Hippocampal formation (tissue), 2 donors: ENCODE data around the gene FARP1.
A peak's percentile ranks its signal among the peaks of the same experiment; 100 is the strongest.

ENCODE experiments used
- DNase-seq, 2 donors: peaks; one replicate each; lab custom pipeline; 2025; lab: John Stamatoyannopoulos, UW

The FARP1 gene

DNA sequence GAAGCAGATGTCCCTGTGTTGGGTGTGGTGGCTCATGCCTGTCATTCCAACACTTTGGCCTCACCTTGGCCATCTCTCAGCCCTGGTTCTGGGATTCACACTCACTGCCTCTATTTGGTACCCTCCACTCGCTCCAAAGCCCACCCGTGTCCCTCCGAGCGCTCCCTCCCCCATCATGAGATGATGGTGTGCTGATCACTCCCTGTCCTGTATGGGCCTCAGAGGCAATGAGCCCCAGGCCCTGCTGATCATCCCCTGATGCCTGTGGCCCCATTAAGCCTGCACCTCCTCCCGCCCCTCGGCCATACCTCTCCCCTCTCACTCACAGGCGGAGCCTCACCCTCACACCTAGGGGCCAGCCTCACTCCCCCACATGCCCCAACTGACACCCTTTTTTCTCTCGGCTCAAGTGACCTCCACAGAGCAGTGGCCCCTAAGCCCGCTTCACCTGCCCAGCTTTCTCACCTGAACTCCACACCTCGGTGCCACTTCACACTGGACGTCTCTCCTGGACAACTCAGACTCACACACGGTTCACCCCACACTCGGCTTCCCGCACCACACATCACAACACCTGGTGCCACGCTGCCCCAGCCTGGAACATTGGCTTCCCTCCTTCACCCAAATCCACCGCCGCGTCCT is 319.5 kb downstream of the FARP1 start:
- no peak for DNase-seq

- DNase-seq, result no peak
These were observed 320.1 kb downstream of the FARP1 start for GRCh38 chr13:98462946-98463345.

DNA sequence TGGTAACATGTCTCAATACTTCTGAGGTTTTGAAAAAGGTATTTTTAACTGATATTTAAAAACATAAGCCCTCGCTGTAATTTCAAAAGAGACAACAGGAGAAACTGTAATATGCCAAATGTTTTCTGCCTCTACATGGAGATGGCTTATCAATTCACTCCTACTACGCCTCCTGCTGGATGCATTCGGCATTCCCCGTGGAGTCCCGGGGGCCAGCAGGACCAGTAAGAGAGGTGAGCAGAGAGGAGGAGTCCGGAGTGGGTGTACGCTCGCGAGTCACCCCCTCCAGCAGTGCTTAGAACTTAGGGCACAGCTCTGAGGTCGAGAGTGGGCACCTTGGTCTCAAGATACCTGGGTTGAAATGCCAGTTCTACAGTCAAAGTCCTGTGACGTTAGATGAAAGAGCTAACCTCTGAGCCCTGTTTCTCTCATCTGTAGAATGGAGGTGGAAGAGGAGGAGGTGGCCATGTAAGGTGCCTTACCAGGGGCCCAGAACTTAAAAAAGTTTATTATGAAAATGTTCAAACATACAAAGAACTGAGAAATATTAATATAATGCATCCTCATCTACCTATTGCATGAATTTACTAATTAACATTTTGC is 323.8 kb downstream of the FARP1 start:
- DNase-seq, result no peak

DNA sequence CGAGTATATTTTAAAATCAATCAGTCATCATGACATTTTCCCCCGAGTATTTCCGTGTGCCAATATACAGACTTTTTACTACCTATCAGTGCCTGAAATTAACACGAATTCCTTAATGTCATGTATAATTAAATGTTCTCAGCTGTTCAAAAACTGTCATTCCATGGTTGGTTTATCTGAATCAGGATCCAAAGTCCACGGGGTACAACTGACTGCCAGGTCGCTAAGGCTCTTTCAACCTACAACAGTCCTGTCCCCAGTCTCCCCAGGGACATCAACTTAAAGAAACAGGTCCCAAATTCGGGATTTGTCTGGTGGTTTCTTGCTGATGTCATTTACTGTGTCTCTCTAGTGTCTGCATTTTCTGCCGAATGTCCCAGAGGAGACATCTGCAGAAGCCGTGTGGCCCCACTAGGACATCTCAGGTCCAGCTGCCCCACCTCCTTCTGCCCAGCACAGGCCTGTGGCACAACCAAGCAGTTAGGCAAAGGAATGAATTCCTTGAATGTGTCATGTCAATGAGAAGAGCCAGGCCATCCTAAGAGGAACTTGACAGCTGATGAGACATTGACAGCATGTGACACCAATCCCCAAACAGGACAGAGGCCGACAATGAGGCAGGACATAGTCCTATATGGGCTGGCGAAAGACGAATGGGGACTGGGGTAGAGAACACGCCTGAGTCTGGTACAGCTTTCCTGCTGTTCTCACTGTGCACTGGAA is 324.5 kb downstream of the FARP1 start:
- DNase-seq, result no peak

GRCh38 chr13:98468361-98468760 is 325.5 kb downstream of the FARP1 start:
- no peak for DNase-seq

DNA sequence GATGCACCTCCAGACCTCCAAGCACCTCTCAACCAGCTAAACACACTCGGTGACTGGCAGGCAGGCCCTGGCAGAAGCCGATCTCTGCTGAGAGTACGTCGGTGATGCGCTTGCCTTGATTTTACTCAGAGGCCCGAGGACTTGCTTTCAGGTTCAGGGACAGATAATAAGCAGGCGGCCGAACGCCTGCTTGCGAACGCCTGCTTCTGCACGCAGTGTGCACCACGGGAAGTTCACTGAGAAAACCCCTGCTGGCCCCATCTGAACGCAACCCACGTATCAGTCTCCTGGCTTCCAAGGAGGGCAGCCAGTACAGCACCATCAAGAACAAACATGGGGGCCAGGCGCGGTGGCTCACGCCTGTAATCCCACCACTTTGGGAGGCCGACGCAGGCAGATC is 326.0 kb downstream of the FARP1 start:
- DNase-seq, result no peak

DNA sequence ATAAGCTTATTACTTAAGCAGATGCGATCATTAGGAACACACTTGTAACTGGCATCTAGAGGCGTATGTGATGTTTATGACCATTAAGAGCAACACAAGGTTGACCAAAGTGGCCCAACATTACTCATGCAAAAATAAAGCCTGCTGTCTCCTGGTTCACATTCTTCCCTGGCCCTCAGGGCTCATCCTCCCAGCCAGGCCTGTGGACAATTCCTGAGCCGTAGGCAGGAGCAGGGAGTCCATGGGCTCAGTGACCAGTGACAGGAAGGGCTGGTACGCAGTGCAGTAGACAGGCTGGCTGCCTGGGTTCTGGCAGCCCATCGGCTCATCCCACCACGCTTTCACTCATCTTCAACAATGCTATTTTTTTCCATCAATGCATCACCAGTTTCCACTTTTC is 328.0 kb downstream of the FARP1 start:
- no peak for DNase-seq

GRCh38 chr13:98471934-98472333 is 329.0 kb downstream of the FARP1 start:
- no peak for DNase-seq

DNA sequence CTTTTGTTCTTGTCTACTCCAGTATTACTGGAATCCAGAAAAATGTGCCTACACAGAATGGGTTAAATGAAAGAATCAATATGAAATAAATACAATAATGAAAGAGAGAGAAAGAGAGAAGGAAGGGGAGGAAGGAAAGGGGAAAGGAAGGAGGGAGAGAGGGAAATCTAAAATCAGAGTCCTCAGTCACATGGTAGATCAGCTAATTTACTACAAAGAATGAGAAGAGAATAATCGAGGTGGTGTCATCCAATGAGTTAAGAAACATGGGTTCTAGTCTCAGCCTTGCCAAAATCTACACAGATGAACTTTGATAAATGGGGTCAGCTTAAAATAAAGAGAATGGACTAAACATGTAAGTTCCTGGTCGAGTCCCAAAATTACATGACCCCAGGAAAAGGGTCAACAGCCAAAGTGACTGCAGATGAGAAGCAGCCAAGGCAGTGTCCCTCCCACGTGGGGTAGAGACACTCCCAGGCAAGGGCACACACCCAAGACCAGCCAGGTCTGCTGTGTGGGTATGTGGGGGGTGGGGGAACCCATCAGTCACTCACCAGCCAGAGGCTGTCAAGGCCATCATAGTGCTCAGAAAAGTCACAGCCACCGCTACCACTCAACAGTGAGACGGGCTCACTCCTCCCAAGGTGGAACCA is 330.4 kb downstream of the FARP1 start:
- DNase-seq, result no peak

DNA sequence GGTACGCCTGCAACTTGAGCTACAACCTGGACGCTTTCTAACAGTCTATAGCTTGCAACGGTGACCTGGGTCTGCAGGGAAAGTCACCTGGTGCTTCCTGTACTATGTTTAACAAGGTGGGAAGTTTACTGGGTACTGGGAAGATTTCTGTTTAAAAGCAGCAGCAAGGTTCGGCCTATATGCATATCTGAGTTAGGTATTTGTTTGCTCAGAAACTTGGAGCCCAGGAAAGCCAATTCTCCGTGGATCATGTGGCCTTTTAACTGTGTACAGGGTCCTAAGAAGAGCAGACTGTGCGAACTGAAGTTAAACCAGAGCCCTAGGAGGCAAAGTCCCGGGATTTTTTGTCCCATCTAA is 330.9 kb downstream of the FARP1 start:
- no peak for DNase-seq

DNA sequence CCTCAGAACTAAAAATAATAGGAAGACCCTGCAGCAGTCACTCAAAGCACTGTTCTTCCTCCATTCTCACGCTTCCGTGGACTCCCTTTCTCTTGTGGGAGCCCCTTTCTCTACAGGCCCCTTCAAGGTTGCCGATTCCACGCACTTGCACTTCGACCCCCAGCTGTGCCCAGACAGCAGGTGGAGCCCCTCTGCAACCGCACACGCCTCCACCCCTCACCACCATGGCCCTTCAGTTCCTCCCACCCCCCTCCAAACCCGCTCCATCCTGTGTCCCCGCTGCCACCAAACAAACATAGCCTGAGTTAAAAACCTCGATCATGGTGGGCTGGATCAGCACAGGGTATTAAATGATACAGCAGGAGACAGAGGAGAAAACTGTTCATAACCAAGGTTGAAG is 331.4 kb downstream of the FARP1 start:
- DNase-seq, result no peak

- DNase-seq, result no peak
These were observed 331.9 kb downstream of the FARP1 start for GRCh38 chr13:98474761-98475160.

- no peak for DNase-seq
These were observed 332.6 kb downstream of the FARP1 start for GRCh38 chr13:98475522-98475921.

DNA sequence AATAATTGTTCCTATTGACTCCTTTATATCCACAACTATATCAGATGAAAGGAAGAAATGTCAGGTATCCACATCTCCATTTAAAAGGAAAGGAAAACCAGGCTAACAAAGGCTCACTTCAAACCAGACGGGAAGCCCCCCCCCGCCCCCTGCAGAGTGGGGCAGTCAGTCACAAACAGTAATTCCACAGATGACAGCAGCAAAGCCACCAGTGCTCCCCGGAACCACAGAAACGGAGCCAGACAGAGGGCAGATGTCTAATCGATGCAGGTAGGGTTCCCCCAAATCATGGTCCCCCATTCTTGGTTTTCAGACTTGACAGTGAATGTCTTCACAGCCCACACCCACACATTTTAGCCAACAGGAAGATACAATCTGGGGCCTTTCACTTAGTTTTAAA is 333.2 kb downstream of the FARP1 start:
- no peak for DNase-seq

GRCh38 chr13:98476538-98476966 is 333.7 kb downstream of the FARP1 start:
- DNase-seq, result no peak

GRCh38 chr13:98478189-98479129 is 335.6 kb downstream of the FARP1 start:
- DNase-seq, result no peak

DNA sequence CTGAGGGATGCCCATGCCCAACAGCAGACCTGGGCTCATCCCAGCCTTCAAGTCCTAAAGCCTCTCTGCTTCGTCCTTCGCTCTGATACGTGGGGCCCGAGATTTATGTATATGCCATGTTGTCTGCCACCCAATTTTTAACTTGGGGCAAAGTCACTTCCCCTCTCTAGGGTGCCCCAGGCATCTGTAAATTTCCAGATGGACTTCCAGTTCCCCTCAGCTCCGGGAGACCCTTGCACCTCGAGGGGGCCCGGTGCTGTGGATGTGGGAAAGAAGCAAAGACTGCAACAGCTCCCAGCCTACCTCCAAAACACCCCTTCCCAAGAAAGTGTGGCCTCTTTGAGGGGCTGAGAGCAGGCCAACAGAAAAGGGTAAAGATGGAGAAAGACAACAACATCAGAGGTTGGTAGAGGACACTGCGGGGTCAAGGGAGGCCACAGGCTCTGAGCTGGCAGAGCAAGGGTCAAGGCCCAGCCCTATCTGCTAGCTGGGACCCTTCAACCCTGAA is 336.7 kb downstream of the FARP1 start:
- DNase-seq, result no peak

DNA sequence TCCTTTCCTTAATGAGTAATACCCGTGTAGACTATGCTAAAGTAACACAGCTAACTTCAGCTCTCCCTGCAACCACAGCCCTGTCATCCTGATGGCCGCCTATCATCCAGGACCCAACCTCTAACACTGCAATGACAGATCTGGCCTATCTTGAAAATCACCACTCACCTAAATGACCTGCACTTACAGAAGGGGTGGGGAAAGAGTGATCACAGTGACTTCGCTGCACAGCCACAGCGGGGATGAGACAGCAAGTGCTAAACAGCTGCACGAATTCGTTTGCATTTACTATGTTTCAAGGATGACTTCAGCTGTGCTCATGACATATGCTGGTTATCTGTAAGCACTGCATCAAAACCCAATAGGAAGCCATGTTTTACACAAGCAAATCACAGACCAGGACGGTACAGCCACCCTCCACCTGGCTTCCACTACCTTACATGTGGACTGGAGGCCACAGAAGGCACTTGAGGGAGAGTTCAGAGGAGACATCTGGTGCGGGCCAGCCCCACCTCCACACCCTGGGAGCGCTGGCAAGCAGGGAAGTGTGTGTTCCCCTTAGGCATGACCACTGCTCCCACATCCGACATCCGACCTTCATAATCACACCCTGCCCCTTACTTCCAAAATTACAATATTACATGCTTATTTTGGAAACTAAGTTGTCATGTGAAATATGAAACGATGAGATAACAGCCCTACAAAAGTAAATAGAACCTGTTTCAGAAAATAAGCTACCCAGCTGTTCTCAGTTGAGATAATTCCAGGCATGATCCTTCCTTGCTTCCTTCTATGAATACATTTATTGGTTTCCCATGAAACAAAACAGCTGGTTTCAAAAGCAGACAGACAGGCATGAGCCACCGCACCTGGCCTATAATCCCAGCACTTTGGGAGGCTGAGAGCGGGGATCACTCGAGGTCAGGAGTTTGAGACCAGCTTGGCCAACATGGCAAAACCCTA is 338.3 kb downstream of the FARP1 start:
- DNase-seq, result no peak

DNA sequence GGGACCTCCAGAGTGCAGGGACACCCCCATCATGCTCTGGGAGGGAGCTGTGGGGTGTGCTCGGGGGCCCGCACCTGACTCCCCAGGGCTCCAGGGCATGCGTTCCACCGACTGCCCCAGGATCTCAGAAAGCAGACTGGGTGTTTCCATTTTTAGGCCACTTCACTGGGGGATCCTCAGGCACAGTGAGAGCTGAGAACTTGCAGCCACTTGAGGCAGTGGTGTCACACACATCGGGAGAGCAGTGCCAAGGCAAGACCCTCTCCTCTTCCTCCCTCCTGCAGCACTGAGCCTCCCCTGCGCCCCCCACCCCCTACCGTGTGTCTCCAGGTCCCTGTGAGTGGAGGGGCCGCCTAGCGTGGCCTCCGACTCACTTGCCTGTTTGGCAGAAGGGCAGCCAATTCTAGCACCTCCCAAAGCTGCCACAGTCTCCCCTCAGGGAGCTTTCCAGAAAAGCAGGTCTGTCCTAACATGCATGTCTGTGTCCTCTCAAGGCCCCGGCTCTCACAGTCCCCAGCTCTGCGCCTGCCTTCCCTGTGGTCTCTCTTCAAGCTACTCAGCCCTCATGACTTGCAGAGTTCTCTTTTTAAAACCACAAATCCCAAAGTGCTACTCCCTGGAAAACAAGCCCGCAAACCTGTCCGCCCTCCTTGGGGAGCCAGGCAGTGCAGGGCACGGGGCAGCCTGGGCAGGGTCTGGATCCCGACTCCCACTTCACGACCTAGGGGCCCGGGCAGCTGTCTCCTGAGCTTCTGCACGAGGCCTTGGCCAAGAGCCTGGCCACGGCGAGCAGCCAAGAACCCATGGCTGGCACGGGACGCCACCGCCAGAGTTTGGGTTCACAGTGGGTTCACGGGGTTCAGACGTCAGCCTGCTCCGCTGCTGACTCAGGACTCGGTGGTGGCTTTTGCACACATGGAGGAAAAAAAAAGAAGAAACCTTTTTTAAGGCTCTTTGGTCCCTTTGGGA is 339.9 kb downstream of the FARP1 start:
- DNase-seq, result peak in 1 of 2 donors; percentile 50
